ENCODE data around the gene EIF4E1B. TPM values are rescaled to one million over a fixed set of nuclear protein-coding genes. Genes with fewer than 3 reads are reported as not detected.

EIF4E1B gene
- total and polyA plus RNA-seq, 2 experiments from 2014 or later, result 0.17 TPM; not detected in 1

- TF ChIP-seq ZNF462 (CRISPR knock-in tag; IDR thresholded peaks at IDR 0.05), result no peak
- no peak for TF ChIP-seq NANOG (IDR thresholded peaks at IDR 0.05; ENCODE audit: borderline replicate concordance)
- no peak for TF ChIP-seq CTCF (conservative IDR thresholded peaks at IDR 0.05; ENCODE audit: low read depth in 2 of 2)
- no peak for TF ChIP-seq EZH2 (IDR thresholded peaks at IDR 0.05; ENCODE audit: low read depth, unreplicated experiment)
- no peak for TF ChIP-seq REST (IDR thresholded peaks at IDR 0.05; ENCODE audit: unreplicated experiment)
Measured at GRCh38 chr5:176694146-176694545, 63.7 kb downstream of the EIF4E1B start (continued).
